Measurements from ENCODE around the gene IGFN1. TPM values are rescaled to one million over a fixed set of nuclear protein-coding genes. Genes with fewer than 3 reads are reported as not detected.
A peak's percentile ranks its signal among the peaks of the same experiment; 100 is the strongest.

IGFN1 gene
- total RNA-seq, 1 experiment from 2014 or later = not detected

DNA sequence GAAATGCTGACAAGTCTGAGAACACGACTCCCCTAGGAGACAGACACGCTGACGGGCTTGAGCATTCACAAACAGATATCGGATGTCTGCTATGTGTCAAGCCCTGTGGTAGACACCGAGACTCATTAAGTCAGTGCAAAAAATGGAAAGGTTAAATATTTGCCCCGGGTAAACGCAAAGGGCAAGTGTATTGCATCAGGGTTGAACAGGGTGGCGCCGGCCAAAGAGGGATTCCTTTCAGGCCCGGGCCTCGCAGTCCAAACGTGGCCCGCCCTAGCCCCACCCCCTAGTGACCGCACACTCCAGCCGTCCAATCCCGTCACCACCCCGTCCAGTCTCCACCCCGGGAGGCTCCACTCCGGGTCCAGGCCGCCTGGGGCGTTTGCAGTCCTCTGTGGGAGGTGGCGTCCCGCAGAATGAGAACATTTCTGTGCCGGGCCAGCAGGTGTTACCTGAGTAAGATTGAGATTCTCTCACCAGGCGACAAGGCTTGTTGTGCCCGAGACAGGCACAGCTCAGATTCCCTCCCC is 20.0 kb upstream of the IGFN1 start:
- peak overlapping the region; percentile 76 for H3K4me2 ChIP-seq (ENCODE audit: insufficient read depth, insufficient read length, low read length)
- Mint-ChIP-seq H3K4me3 (peak overlapping the region; percentile 76 to 81), H3K36me3 (ENCODE audit: insufficient read depth in 1 of 3, low read depth in 3 of 3) (no peaks in the 10 kb centered on the region), H3K9me3 (no peaks in the 10 kb centered on the region; a peak in 1 of 5 replicates), H3K27ac (peak overlapping the region in 2 of 3 experiments; percentile 87 to 89; a peak in 3 of 7 replicates), H3K4me1 (peaks cover 15 to 18% of the 10 kb centered on the region in 2 experiments), H3K27me3 (ENCODE audit: low read depth) (peaks cover 26% of the 10 kb centered on the region)
- no peak overlapping the region for H3K27ac ChIP-seq (ENCODE audit: insufficient read length, low read depth, low read length)
- TF ChIP-seq, protein P1, sequence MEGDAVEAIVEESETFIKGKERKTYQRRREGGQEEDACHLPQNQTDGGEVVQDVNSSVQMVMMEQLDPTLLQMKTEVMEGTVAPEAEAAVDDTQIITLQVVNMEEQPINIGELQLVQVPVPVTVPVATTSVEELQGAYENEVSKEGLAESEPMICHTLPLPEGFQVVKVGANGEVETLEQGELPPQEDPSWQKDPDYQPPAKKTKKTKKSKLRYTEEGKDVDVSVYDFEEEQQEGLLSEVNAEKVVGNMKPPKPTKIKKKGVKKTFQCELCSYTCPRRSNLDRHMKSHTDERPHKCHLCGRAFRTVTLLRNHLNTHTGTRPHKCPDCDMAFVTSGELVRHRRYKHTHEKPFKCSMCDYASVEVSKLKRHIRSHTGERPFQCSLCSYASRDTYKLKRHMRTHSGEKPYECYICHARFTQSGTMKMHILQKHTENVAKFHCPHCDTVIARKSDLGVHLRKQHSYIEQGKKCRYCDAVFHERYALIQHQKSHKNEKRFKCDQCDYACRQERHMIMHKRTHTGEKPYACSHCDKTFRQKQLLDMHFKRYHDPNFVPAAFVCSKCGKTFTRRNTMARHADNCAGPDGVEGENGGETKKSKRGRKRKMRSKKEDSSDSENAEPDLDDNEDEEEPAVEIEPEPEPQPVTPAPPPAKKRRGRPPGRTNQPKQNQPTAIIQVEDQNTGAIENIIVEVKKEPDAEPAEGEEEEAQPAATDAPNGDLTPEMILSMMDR (conservative IDR thresholded peaks at IDR 0.05) = no peak
- no peak overlapping the region for H2AFZ ChIP-seq (ENCODE audit: low read length)
- no peak overlapping the region for H2BK5ac ChIP-seq (ENCODE audit: insufficient read length, low read length)
- H2BK20ac ChIP-seq (ENCODE audit: low read depth, low read length, poor library complexity, severe bottlenecking) = no peak overlapping the region
- H4K20me1 ChIP-seq (ENCODE audit: control insufficient read depth, insufficient read depth, insufficient read length) = no peaks in the 10 kb centered on the region
- H3K4ac ChIP-seq (ENCODE audit: low read depth, low read length) = no peak overlapping the region
- H3K9me3 ChIP-seq (ENCODE audit: control insufficient read depth, low read depth, low read length) = no peaks in the 10 kb centered on the region
- H2BK12ac ChIP-seq (ENCODE audit: insufficient read length, low read depth, low read length) = no peak overlapping the region
- H3K56ac ChIP-seq (ENCODE audit: insufficient read length, low read depth, low read length) = no peak overlapping the region
- DNase-seq = peak; percentile 92
- no CpG with 5 or more reads among the region's 26 CpGs for WGBS (ENCODE audit: extremely low coverage, insufficient read length, low lambda C conversion rate)
- no peak overlapping the region for H2BK15ac ChIP-seq (ENCODE audit: low read depth, low read length)
- no peak overlapping the region for H4K91ac ChIP-seq (ENCODE audit: insufficient read length, low read depth, low read length)
- no peaks in the 10 kb centered on the region for H3K79me1 ChIP-seq (ENCODE audit: insufficient read depth, low read depth, low read length, poor library complexity, severe bottlenecking)
- peak overlapping the region; percentile 32; the same call in 1 of the 2 replicates for H3K14ac ChIP-seq (ENCODE audit: insufficient read depth, low read length)
- peak overlapping the region; percentile 8 for H3K9ac ChIP-seq (ENCODE audit: extremely low read depth, insufficient read length, low read length)
- no peak overlapping the region for H3T11ph ChIP-seq (ENCODE audit: low read length)
- no peak overlapping the region for H4K5ac ChIP-seq (ENCODE audit: insufficient read length, low read depth, low read length)
- H3K79me2 ChIP-seq (ENCODE audit: insufficient read depth, low read length) = no peaks in the 10 kb centered on the region
- H4K8ac ChIP-seq (replicated peaks; ENCODE audit: insufficient read length, low read depth, low read length) = no peak overlapping the region
- no peaks in the 10 kb centered on the region for H3K4me1 ChIP-seq (ENCODE audit: insufficient read depth, low read length)
- no peak overlapping the region for H2AK5ac ChIP-seq (ENCODE audit: insufficient read length, low read length)
- no peaks in the 10 kb centered on the region for H3K27me3 ChIP-seq (ENCODE audit: insufficient read depth, low read length)
- no peak overlapping the region for H2BK120ac ChIP-seq (ENCODE audit: low read depth, low read length, poor library complexity, severe bottlenecking)
- H3K18ac ChIP-seq (ENCODE audit: insufficient read length, low read depth, low read length) = peak overlapping the region; percentile 11
- H3K23me2 ChIP-seq (ENCODE audit: insufficient read length, low read depth, low read length, poor library complexity, severe bottlenecking) = peaks cover 8% of the 10 kb centered on the region
- H3K23ac ChIP-seq (ENCODE audit: insufficient read length, low read depth, low read length) = no peak overlapping the region
